Left renal pelvis (tissue), 4 donors: Measurements from ENCODE around the gene EGR4. TPM values are rescaled to one million over a fixed set of nuclear protein-coding genes. Genes with fewer than 3 reads are reported as not detected.

Experiments used
- DNase-seq, 4 donors: peaks; one replicate each; pipeline ENCODE4 v3.0.0-alpha.2; 2013; ENCODE audit warnings: low read depth in 4 of 4, low spot score in 3 of 4
- polyA plus RNA-seq, 4 donors: library from polyadenylated mRNA; unstranded; fragments of 120-200 nt; gene quantifications; one replicate each; pipeline ENCODE4 v1.2.1, GENCODE V29; 2013; ENCODE audit not compliant: insufficient read length in 4 of 4

Gene EGR4
- polyA plus RNA-seq, 4 donors: 0.15 TPM; not detected in 3

DNA sequence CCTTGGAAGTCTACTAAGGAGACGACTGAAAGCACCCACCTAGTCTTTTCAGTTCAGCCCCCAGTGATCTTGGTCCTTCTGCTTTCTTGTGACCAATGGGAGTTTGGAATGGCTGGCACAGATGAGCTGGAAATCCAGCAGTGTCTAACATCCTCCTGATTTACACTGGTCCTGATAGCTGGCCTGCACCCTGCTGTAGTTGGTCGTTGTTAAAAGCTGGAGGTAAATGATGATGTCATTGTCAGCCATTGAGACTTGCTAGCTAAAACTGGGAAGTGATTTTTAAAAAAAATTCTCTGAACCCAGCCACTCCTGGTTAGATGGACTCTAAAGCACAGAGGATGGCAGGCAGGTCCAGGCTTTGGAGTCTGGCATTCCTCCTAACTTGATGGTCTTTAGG is 39.9 kb downstream of the EGR4 start:
- no peak for DNase-seq

DNA sequence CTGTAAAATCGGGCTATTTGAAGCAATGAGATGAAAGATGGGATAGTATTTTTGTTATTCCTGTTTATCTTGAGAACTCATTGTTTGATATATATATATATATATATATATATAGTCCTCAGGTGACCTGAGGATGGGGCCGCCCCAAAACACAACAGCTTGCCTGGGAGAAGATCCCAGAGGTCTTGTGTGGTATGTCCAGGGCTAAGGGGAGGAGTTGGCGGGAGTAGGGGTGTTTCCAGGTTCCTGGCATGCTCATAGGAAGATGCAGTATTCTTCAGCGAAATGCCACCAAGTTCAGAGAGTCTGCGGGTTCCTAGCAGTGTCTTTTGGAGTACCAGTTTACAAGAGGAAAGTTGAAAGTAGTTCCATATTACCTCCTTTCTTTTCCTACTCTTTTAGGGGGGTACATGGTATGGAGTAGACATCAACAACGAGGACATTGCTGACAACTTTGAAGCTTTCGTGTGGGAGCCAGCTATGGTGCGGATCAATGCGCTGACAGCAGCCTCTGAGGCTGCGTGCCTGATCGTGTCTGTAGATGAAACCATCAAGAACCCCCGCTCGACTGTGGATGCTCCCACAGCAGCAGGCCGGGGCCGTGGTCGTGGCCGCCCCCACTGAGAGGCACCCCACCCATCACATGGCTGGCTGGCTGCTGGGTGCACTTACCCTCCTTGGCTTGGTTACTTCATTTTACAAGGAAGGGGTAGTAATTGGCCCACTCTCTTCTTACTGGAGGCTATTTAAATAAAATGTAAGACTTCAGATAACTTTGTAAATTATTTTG is 40.9 kb downstream of the EGR4 start:
- no peak for DNase-seq

DNA sequence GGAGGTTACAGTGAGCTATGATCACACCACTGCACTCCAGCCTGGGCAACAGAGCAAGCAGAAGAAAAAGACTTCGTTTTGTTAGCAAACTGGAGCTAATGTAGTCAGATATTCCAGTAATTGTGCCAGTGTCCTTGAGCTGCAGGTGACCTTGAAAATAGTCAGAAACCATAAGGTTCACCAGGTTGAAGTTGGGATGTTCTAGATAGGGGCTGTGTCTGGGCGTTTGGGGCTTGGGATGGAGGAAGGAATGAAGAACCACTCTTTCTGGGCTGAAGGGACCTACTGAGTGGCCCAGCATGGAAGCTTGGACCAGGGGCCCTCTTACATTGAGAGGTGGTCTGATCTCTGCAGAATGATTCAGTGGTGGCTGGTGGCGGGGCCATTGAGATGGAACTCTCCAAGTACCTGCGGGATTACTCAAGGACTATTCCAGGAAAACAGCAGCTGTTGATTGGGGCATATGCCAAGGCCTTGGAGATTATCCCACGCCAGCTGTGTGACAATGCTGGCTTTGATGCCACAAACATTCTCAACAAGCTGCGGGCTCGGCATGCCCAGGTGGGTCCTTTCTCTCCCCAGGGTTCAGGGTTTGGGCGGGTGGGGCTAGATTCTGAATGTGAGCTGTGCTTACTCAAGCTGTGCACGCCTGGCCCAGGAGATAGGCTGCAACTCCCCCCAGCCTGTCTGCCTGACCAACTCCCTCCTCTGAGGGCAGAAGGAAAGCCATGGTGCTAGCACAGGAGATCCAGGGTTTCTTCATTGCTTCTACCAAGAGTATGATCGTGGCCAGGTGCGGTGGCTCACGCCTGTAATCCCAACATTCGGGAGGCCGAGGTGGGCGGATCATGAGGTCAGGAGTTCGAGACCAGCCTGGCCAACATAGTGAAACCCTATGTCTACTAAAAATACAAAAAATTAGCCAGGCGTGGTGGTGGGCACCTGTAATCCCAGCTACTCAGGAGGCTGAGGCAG is 42.2 kb downstream of the EGR4 start:
- DNase-seq: no peak

DNA sequence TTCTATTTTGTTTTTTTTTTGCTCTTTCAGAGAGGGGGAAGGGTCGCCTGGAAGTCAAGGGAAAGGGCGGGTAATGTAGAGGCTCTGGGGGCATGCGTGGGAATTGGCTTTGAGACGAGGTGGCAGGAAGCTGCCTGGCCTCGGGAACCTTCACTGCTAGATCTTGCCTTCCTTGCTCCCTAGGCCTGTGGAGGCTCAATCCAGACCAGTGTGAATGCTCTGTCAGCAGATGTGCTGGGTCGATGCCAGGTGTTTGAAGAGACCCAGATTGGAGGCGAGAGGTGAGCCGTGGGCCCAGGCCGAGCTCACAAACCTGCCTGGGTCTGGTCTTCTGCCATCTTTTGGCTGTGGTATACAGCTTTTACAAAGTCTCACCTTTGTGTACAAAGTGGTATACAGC is 43.7 kb downstream of the EGR4 start:
- no peak for DNase-seq

DNA sequence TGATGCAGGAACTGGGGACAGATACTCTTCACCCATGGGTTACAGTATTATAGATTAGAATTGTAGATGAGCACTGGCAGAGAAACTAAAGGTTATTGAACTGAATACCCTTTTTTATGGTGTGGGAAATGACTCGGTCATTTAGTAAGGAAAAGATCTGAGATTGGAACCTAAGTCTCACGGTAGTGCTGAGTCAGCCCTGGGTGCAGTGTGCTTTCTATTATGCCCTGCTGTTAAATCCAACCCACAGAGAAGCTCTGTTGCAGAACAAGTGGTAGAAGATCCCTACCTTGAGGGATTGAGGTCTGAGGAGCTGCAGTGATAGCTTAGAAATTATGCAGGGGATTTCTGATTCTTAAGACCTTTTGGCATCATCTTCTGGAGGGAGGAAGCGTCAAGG is 46.5 kb downstream of the EGR4 start:
- no peak for DNase-seq

DNA sequence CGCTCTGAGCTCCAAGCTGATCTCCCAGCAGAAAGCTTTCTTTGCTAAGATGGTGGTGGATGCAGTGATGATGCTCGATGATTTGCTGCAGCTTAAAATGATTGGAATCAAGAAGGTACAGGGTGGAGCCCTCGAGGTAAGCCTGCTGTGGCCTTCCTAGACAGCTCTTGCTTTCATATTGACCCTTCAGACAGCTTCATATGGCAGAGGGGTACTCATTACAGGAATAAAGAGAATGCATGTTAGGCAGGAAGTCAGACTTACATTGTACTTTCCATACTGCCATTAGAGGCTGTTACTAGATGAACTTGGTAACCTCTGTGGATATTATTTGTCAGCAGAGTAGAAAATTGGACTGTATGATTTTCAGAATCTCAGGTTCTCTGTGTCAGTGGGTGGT is 48.8 kb downstream of the EGR4 start:
- DNase-seq: no peak

DNA sequence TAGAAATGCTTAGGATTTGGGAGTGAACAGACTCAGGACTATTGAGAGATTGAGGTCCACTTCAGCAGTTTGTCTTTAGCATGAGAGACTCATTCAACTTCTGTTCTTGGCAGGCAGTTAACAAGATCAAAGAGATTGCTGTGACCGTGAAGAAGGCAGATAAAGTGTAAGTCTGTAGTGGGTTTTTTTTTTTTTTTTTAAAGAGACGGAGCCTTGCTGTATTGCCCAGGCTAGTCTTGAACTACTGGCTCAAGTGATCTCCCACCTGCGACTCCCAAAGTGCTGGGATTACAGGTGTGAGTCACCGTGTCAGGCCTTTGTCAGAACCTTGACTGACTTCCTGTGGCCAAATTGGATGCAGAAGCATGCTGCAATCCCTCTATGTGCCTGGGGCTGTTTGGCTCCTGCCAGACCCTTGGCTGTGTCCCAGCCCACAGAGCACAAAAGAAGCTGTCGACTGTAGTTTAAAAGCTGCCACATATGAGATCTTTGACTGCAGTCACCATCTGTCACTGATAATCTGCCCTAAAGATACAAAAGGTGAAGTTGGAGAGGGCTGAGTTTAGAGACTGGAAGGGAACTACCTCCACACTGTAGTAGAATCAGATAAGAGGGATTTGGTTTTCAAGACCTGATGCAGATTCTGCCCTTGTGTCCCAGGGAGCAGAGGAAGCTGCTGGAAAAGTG is 49.3 kb downstream of the EGR4 start:
- no peak for DNase-seq

Other genes with a start within 250 kb of the EGR4 start
- 10 to 100 TPM in 3 of 4 donors, 1 to 10 TPM in 1; 8.6 to 32.0 (median 23.4) TPM for gene SFXN5, start 221.8 kb downstream of the EGR4 start, polyA plus RNA-seq
- 10 to 100 TPM; 15.6 to 48.1 (median 40.2) TPM for gene RAB11FIP5, start 180.6 kb downstream of the EGR4 start, polyA plus RNA-seq
- gene NOTO, start 91.0 kb downstream of the EGR4 start, polyA plus RNA-seq: under 1 TPM in 3 of 4 donors, not detected in 1; 0.04 to 0.14 (median 0.10) TPM
- 10 to 100 TPM; 28.9 to 36.4 (median 33.6) TPM for gene SMYD5, start 79.3 kb downstream of the EGR4 start, polyA plus RNA-seq
- 10 to 100 TPM; 12.1 to 17.4 (median 13.1) TPM for gene PRADC1, start 60.3 kb downstream of the EGR4 start, polyA plus RNA-seq
- 100 to 1,000 TPM; 170 to 273 (median 251) TPM for gene CCT7, start 59.2 kb downstream of the EGR4 start, polyA plus RNA-seq
- gene FBXO41, start 9.1 kb downstream of the EGR4 start, polyA plus RNA-seq: 1 to 10 TPM; 1.1 to 2.7 (median 1.8) TPM
- gene ALMS1, start 92.3 kb upstream of the EGR4 start, polyA plus RNA-seq: 10 to 100 TPM; 29.2 to 40.7 (median 37.5) TPM